Tibial nerve (tissue), 4 donors: ENCODE measurements around the gene MYBBP1A. TPM values are rescaled to one million over a fixed set of nuclear protein-coding genes. Genes with fewer than 3 reads are reported as not detected.

Experiments used
- DNase-seq, 2 donors: peaks; one replicate each; pipeline ENCODE4 v3.0.0-alpha.2; 2019; ENCODE audit warnings: low spot score in 2 of 2
- H3K27ac ChIP-seq, 4 donors: fragments of 200-600 bp; sonication (generic) in 3 of 4; one replicate each; pipeline ENCODE4 v1.5.1; 2017 to 2019; ENCODE audit warnings: mild to moderate bottlenecking in 1 of 4
- H3K27me3 ChIP-seq, 2 donors: fragments of 200-600 bp; sonication (generic) in 1 of 2; one replicate each; pipeline versions ENCODE4 v1.5.1 to v1.6.0; 2017 to 2019
- H3K36me3 ChIP-seq, 3 donors: fragments of 200-600 bp; sonication (generic); one replicate each; pipeline ENCODE4 v1.5.1; 2018 to 2019
- H3K4me1 ChIP-seq, 4 donors: fragments of 200-600 bp; sonication (generic) in 3 of 4; one replicate each; pipeline ENCODE4 v1.5.1; 2017 to 2019
- H3K4me3 ChIP-seq, 4 donors: fragments of 200-600 bp; sonication (generic) in 3 of 4; one replicate each; pipeline ENCODE4 v1.5.1; 2017 to 2019; ENCODE audit warnings: mild to moderate bottlenecking in 1 of 4, moderate library complexity in 1 of 4
- H3K9me3 ChIP-seq, 4 donors: fragments of 200-600 bp; sonication (generic) in 3 of 4; one replicate each; pipeline ENCODE4 v1.5.1; 2017 to 2019
- EP300 ChIP-seq, 2 donors: sonication (generic); formaldehyde crosslinking; IDR thresholded peaks; one replicate each; pipeline ENCODE4 v1.6.1; 2017; ENCODE audit warnings: antibody characterized with exemption in 2 of 2, mild to moderate bottlenecking in 1 of 2
- POLR2A ChIP-seq, 2 donors: fragments of 450-650 bp; IDR thresholded peaks; one replicate each; pipeline ENCODE4 v1.6.1; 2017; ENCODE audit warnings: antibody characterized with exemption in 2 of 2, mild to moderate bottlenecking in 2 of 2, moderate library complexity in 2 of 2
- WGBS, 2 donors: methylation state at CpG; one replicate each; pipeline ENCODE4 v1.1.5; 2018; 5-methylcytosine and 5-hydroxymethylcytosine counted together
- total RNA-seq, 4 donors: library from RNA; depleted of rRNA; stranded (reverse); fragments of >200 nt; gene quantifications; one replicate each; pipeline ENCODE4 v1.1.0, GENCODE V29; 2016
- TF ChIP-seq, protein P1 (sequence below), 5 experiments: fragments of 200-600 bp in 3 of 5; fragments of 450-650 bp in 2 of 5; sonication (generic) in 3 of 5; IDR thresholded peaks; one replicate each; pipeline ENCODE4 v1.5.1; 2016 to 2019; ENCODE audit warnings: antibody characterized with exemption in 5 of 5, mild to moderate bottlenecking in 3 of 5, moderate library complexity in 2 of 5

The MYBBP1A gene
- total RNA-seq, 4 donors from 2014 or later, result 53.8 to 119 (median 54.4) TPM

DNA sequence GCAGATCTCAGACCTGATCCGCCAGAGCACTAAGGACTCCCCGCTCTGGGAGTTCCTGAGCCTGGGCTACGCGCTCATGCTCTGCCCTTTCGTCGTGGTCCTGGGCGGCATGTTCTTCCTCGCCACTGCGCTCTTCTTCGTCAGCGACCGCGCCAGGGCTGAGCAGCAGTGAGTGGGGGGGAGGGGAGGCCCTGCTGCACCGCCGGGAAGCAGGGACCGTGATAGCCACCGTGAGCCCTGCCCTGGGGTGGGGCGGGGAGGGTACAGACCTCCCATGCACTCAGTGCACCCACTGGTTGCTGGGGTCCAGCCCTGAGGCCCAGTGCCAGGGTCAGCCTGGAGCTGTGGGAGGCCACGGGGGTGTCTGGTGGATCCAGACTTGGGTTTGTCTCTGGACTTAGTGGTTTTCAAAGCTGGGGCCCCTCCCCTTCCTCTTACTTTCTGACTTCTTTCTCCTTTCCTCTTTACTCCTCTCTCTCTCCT lies 18.9 kb downstream of the MYBBP1A start:
- DNase-seq, result no peak
- Histone ChIP-seq H3K9me3 (no peaks in the 10 kb centered on the region), H3K27me3 (no peaks in the 10 kb centered on the region), H3K36me3 (peaks cover 0 to 41% (median 12%) of the 10 kb centered on the region in 3 donors), H3K4me1 (peaks cover 0 to 62% (median 49%) of the 10 kb centered on the region in 4 donors), H3K4me3 (peak overlapping the region in 1 of 4 donors; percentile 24), H3K27ac (peak overlapping the region in 3 of 4 donors; percentile 51 to 93 (median 88))
- TF ChIP-seq POLR2A (IDR thresholded peaks at IDR 0.05) (no peak), EP300 (IDR thresholded peaks at IDR 0.05) (no peak)
- TF ChIP-seq, protein P1, sequence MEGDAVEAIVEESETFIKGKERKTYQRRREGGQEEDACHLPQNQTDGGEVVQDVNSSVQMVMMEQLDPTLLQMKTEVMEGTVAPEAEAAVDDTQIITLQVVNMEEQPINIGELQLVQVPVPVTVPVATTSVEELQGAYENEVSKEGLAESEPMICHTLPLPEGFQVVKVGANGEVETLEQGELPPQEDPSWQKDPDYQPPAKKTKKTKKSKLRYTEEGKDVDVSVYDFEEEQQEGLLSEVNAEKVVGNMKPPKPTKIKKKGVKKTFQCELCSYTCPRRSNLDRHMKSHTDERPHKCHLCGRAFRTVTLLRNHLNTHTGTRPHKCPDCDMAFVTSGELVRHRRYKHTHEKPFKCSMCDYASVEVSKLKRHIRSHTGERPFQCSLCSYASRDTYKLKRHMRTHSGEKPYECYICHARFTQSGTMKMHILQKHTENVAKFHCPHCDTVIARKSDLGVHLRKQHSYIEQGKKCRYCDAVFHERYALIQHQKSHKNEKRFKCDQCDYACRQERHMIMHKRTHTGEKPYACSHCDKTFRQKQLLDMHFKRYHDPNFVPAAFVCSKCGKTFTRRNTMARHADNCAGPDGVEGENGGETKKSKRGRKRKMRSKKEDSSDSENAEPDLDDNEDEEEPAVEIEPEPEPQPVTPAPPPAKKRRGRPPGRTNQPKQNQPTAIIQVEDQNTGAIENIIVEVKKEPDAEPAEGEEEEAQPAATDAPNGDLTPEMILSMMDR (IDR thresholded peaks at IDR 0.05), result no peak
- WGBS, 2 donors, result 42 to 52% methylated on average over 18 to 19 of the region's 19 CpGs

GRCh38 chr17:4535667-4536258 lies 19.4 kb downstream of the MYBBP1A start:
- Histone ChIP-seq H3K36me3 (peaks cover 0 to 35% (median 7%) of the 10 kb centered on the region in 3 donors), H3K4me1 (peaks cover 0 to 65% (median 49%) of the 10 kb centered on the region in 4 donors), H3K9me3 (no peaks in the 10 kb centered on the region), H3K27ac (peak overlapping the region in 2 of 4 donors; percentile 88 to 93), H3K27me3 (no peaks in the 10 kb centered on the region), H3K4me3 (peak overlapping the region in 1 of 4 donors; percentile 24)
- TF ChIP-seq EP300 (IDR thresholded peaks at IDR 0.05), result no peak
- TF ChIP-seq, protein P1 (IDR thresholded peaks at IDR 0.05), result no peak
- no peak for TF ChIP-seq POLR2A (IDR thresholded peaks at IDR 0.05)
- WGBS, 2 donors, result 67 to 75% methylated on average over 10 to 19 of the region's 19 CpGs
- no peak for DNase-seq

DNA sequence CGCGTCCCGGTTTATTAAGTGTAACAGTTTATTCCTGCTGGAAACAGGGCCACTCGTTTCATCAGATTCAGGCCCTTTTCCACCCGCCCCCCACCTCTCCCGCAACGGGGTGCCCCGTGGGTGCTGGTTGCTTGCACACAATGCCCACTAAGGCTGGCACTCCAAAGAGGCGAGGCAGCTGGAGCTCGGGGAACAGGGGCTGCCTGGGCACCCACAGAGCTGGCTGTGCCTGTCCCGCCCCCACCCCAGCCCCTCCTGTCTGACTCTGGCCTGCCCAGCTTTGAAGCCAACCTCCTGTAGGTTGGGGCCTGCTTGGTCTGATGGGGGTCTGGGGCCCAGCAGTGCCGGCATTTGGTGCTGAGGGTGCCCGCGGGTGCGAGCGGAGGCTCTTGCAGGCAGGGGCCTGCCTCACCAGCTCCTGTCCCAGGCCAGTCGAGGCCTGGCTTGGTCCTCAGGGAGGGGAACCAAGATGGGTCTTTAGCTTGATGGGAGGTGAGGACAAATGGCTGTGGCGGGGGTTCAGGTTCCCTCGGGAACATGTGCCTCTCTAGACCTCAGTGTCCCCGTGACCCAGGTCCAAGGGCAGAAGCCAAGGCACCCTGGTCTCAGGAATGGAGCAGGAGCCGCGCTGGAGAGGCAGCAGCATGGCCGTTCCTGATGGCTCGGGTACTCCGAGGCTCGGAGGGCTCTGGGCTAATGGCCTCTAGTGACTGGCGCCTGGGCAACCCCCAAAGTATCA lies 20.1 kb downstream of the MYBBP1A start:
- Histone ChIP-seq H3K27me3 (no peaks in the 10 kb centered on the region), H3K36me3 (peaks cover 0 to 29% (median 6%) of the 10 kb centered on the region in 3 donors), H3K4me3 (no peak overlapping the region), H3K4me1 (peaks cover 0 to 70% (median 49%) of the 10 kb centered on the region in 4 donors), H3K27ac (peak overlapping the region; percentile 44 to 93 (median 79)), H3K9me3 (no peaks in the 10 kb centered on the region)
- TF ChIP-seq, protein P1 (IDR thresholded peaks at IDR 0.05), result no peak
- TF ChIP-seq POLR2A (IDR thresholded peaks at IDR 0.05) (no peak), EP300 (IDR thresholded peaks at IDR 0.05) (no peak)
- DNase-seq, result no peak
- 44 to 74% methylated on average over 14 to 20 of the region's 27 CpGs for WGBS, 2 donors

GRCh38 chr17:4534515-4534914 lies 20.7 kb downstream of the MYBBP1A start:
- peaks cover 0 to 23% (median 4%) of the 10 kb centered on the region in 3 donors for H3K36me3 ChIP-seq
- no peaks in the 10 kb centered on the region for H3K27me3 ChIP-seq
- TF ChIP-seq EP300 (IDR thresholded peaks at IDR 0.05) (no peak), POLR2A (IDR thresholded peaks at IDR 0.05) (no peak)
- TF ChIP-seq, protein P1 (IDR thresholded peaks at IDR 0.05), result no peak
- WGBS, 2 donors, result 46 to 74% methylated on average over 7 to 16 of the region's 17 CpGs
- peak overlapping the region in 1 of 4 donors; percentile 2 for H3K4me3 ChIP-seq
- peaks cover 0 to 70% (median 49%) of the 10 kb centered on the region in 4 donors for H3K4me1 ChIP-seq
- no peaks in the 10 kb centered on the region for H3K9me3 ChIP-seq
- DNase-seq, result no peak
- peak overlapping the region; percentile 44 to 93 (median 79) for H3K27ac ChIP-seq
